DLD1 (cell line): Measurements from ENCODE around the gene TMEM72.

Source experiments
- in situ Hi-C: cut with HindIII; loops from 2 replicates; pipeline ENCODE4 v1.10.0; 2017; ENCODE audit warnings: low sequenced_read_pairs

Gene TMEM72

GRCh38 chr10:44977287-44978212 lies 66.4 kb downstream of the TMEM72 start:
- in situ Hi-C loops: no loop called here

GRCh38 chr10:44978213-44978569 lies 67.1 kb downstream of the TMEM72 start:
- in situ Hi-C loops: no loop called here

GRCh38 chr10:44978570-44979280 lies 67.6 kb downstream of the TMEM72 start, which contains the start of gene DEPP1:
Gene DEPP1 (minus strand): TSS chr10:44978809. CDS start chr10:44978030, 779 bp downstream.
- in situ Hi-C loops: no loop called here

GRCh38 chr10:44979281-44980191 lies 68.4 kb downstream of the TMEM72 start:
- in situ Hi-C loops: no loop called here

- in situ Hi-C loops: no loop called here
These were observed 69.4 kb downstream of the TMEM72 start for GRCh38 chr10:44980309-44981171.

- in situ Hi-C loops: no loop called here
These were observed 70.3 kb downstream of the TMEM72 start for GRCh38 chr10:44981172-44982113.

GRCh38 chr10:44982114-44982460 lies 71.0 kb downstream of the TMEM72 start:
- in situ Hi-C loops: no loop called here

GRCh38 chr10:44982496-44982895 lies 71.4 kb downstream of the TMEM72 start:
- in situ Hi-C loops: no loop called here

GRCh38 chr10:44983066-44983894 lies 72.1 kb downstream of the TMEM72 start:
- in situ Hi-C loops: no loop called here

- in situ Hi-C loops: no loop called here
These were observed 72.8 kb downstream of the TMEM72 start for GRCh38 chr10:44983895-44984278.

GRCh38 chr10:44984671-44985101 lies 73.5 kb downstream of the TMEM72 start:
- in situ Hi-C loops: no loop called here

GRCh38 chr10:44985175-44985681 lies 74.1 kb downstream of the TMEM72 start:
- in situ Hi-C loops: no loop called here

GRCh38 chr10:44986179-44986578 lies 75.0 kb downstream of the TMEM72 start:
- in situ Hi-C loops: no loop called here
